Nasal cavity respiratory epithelium epithelial cell of viscerocranial mucosa (primary cell): Measurements from ENCODE around the gene CAMKMT. TPM values are rescaled to one million over a fixed set of nuclear protein-coding genes. Genes with fewer than 3 reads are reported as not detected.

Source experiments
- total RNA-seq: library from RNA; depleted of rRNA; stranded (reverse); fragments of >200 nt; gene quantifications from 2 replicates; pipeline ENCODE4 v1.2.3, GENCODE V29; 2014

Gene CAMKMT
- 8.3 and 8.9 TPM in 2 replicates for total RNA-seq

GRCh38 chr2:44361330-44362206, at the start of gene CAMKMT, which contains the start of gene PREPL:
Gene CAMKMT (plus strand): TSS chr2:44361947.
Gene PREPL (minus strand): TSS chr2:44361494. CDS start chr2:44346342, 15,152 bp downstream.

Other genes starting within 250 kb of the CAMKMT start
- gene PPM1B, start 193.1 kb upstream of the CAMKMT start, total RNA-seq: 30.6 and 32.8 TPM in 2 replicates
- gene SLC3A1, start 86.5 kb upstream of the CAMKMT start, total RNA-seq: not detected in 2 replicates
- 31.4 and 50.0 TPM in 2 replicates for gene PREPL, start 453 bp upstream of the CAMKMT start, total RNA-seq